Activated naive CD4-positive, alpha-beta T cell treated with anti-CD3 and anti-CD28 coated beads, Interleukin-2, amount 50 U/mL, for 24 hours (primary cell): ENCODE results near the gene SCN4A.
A peak's percentile ranks its signal among the peaks of the same experiment; 100 is the strongest.

Experiments used
- H3K27ac Mint-ChIP-seq: one replicate; pipeline ENCODE4 v1.8.0; 2021; ENCODE audit warnings: mild to moderate bottlenecking, mixed read lengths
- H3K27me3 Mint-ChIP-seq: one replicate; pipeline ENCODE4 v1.8.0; 2021; ENCODE audit warnings: mixed read lengths
- H3K36me3 Mint-ChIP-seq: one replicate; pipeline ENCODE4 v1.8.0; 2021; ENCODE audit warnings: mixed read lengths
- H3K4me1 Mint-ChIP-seq: one replicate; pipeline ENCODE4 v1.8.0; 2021; ENCODE audit warnings: mixed read lengths
- H3K4me3 Mint-ChIP-seq: one replicate; pipeline ENCODE4 v1.8.0; 2021; ENCODE audit warnings: mild to moderate bottlenecking, mixed read lengths
- H3K9me3 Mint-ChIP-seq: one replicate; pipeline ENCODE4 v1.8.0; 2021; ENCODE audit warnings: mixed read lengths

SCN4A gene

GRCh38 chr17:63955232-63955631 is 17.5 kb downstream of the SCN4A start:
- H3K4me3 Mint-ChIP-seq: no peak overlapping the region

GRCh38 chr17:63954402-63955063 is 18.2 kb downstream of the SCN4A start:
- Mint-ChIP-seq H3K4me3 (no peak overlapping the region), H3K9me3 (no peaks in the 10 kb centered on the region), H3K27ac (peak overlapping the region; percentile 63), H3K4me1 (peaks cover 20% of the 10 kb centered on the region), H3K36me3 (no peaks in the 10 kb centered on the region), H3K27me3 (no peaks in the 10 kb centered on the region)

More at GRCh38 chr17:63955232-63955631, 17.5 kb downstream of the SCN4A start:
- H3K4me1 Mint-ChIP-seq: peaks cover 20% of the 10 kb centered on the region
- no peaks in the 10 kb centered on the region for H3K27me3 Mint-ChIP-seq
- no peaks in the 10 kb centered on the region for H3K9me3 Mint-ChIP-seq
- H3K27ac Mint-ChIP-seq: no peak overlapping the region
- no peaks in the 10 kb centered on the region for H3K36me3 Mint-ChIP-seq

DNA sequence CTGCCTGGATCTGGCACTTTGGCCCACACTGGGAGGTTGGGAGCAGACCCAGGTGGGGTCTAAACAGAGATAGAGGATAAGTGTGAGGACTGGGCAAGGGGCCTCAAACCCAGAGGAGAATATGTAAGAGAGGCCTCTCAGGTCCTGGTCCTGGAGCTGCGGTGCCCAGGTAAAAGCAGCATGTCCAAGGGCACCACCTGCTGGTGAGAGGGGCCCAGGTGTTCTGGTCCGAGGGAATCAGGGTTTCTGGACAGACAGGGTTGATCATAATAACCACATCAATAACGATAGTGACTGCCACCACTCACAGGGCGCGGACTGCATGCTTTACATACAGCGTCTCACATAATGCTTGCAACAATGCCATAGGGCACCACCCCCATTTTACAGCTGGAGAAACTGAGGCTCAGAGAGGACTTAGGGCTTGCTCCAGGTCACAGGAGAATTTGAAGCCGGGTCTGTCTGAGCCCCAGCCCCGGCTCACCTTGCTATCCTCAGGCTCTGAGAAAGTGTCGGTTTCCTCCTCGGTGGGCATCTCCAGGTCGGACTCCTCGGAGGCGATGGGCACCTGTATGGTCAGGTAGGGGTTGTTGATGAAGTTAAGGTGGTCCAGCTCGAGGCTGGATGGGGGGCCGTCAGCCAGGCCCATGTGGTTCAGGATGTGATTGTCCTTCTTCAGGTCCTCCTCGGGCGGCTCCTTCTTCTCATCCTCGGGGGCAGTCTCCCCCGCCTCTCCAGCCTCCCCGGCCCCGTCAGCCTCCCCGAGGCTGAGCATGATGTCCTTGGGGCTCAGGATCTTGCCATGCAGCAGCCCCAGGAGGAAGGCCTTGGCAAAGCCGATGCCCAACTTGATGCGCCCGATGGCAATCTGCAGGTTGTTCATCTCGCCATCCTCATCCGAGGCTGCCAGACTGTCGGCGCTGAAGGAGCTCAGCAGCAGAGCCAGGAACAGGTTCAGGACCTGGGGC is 21.5 kb downstream of the SCN4A start:
- Mint-ChIP-seq H3K36me3 (no peaks in the 10 kb centered on the region), H3K27ac (no peak overlapping the region), H3K4me3 (no peak overlapping the region), H3K9me3 (no peaks in the 10 kb centered on the region), H3K4me1 (peaks cover 26% of the 10 kb centered on the region), H3K27me3 (no peaks in the 10 kb centered on the region)

GRCh38 chr17:63949576-63950250 is 23.0 kb downstream of the SCN4A start:
- Mint-ChIP-seq H3K27ac (no peak overlapping the region), H3K27me3 (no peaks in the 10 kb centered on the region), H3K4me1 (peaks cover 26% of the 10 kb centered on the region), H3K4me3 (no peak overlapping the region), H3K9me3 (no peaks in the 10 kb centered on the region), H3K36me3 (no peaks in the 10 kb centered on the region)

DNA sequence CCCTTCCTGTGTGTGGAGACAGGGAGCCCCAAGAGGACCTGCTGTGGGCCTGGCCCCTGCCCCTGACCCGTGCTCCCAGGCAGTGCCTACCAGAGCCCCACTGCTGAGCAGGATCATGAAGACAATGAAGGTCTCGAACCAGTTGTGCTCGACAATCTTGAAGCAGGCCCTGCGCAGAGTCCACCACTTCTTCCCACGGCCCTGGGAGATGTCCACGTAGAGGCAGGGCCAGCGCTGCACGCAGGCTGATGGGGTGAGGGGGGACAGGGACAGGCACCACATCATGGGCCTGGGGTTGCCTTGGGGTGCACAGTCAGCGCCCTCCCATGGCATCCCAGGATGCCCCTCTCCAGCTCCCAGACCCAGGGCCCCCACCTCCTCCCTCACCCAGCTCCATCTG is 24.2 kb downstream of the SCN4A start:
- Mint-ChIP-seq H3K4me3 (no peak overlapping the region), H3K4me1 (peaks cover 16% of the 10 kb centered on the region), H3K27me3 (no peaks in the 10 kb centered on the region), H3K36me3 (no peaks in the 10 kb centered on the region), H3K27ac (no peak overlapping the region), H3K9me3 (no peaks in the 10 kb centered on the region)

DNA sequence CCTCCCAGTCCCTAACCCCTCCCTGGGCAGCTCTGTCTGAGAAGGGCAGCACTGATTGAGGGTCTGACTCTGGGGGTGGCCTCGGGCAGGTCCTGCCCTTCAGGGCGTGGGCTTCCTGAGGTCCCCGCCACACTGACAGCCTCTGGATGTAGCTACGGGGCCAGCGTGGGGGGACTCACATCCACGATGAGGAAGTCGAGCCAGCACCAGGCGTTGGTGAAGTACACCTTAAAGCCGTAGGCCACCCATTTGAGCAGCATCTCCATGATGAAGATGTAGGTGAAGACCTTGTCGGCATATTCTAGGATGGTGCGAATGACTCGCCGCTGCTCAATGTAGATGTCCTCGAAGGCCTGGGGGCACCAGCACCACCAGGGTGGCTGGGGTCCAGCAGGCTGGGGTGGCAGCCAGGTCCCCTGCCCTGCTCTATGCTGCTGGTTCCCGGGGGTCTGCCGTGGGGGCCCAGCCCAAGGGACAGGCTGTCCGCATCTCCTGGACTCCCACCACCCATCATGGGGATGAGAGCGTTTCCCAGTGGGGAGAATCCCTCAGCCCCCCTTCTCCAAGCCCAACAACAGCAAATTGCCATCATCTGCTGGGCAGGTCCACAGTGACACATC is 24.9 kb downstream of the SCN4A start:
- Mint-ChIP-seq H3K27ac (no peak overlapping the region), H3K9me3 (no peaks in the 10 kb centered on the region), H3K27me3 (no peaks in the 10 kb centered on the region), H3K4me1 (peaks cover 16% of the 10 kb centered on the region), H3K36me3 (no peaks in the 10 kb centered on the region), H3K4me3 (no peak overlapping the region)

DNA sequence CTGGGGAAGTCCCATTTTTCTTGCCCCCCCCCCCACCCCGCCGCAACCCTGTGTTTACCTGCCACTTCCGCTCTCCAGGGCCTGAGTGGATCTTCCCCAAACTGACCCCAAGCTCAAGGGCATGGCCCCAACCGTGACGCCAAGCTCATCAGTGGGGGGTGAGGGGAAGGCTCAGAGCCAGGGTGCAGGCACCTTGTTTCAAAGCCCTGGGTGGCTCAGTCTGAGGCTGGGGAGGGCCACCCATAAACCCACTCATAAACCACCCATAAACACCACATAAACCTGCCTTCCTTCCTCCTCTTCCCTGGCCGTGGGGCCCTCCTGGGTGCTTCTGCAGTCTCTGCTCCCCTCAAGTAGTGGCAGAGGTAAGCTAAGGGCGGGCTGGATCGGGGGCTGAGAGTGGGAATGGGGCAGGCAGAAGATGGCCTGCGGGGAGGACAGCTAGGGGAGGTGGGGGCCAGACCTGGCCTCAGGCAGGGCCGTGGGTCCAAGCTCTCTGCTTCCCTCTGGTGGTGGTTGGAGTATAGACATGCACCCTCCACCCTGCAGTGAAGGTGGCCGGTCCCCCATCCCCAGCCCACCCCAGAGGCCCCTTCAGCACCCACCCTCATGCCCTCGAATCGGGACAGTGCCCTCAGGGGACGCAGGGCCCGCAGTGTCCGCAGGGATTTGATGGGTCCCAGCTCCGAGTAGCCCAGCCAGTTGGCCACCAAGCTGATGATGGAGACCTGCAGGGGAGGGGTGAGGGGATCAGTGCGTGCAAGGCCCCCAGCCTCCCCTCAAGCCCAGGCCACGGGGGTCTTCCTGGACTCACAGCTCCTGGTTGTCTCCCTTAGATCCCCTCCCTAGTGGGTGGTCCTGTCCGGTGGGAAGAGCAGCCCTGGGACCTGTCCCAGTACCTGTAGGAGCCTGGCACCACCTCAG is 26.0 kb downstream of the SCN4A start:
- no peak overlapping the region for H3K27ac Mint-ChIP-seq
- H3K4me1 Mint-ChIP-seq: peaks cover 12% of the 10 kb centered on the region
- H3K9me3 Mint-ChIP-seq: no peaks in the 10 kb centered on the region
- H3K4me3 Mint-ChIP-seq: peak overlapping the region; percentile 64
- no peaks in the 10 kb centered on the region for H3K36me3 Mint-ChIP-seq
- no peaks in the 10 kb centered on the region for H3K27me3 Mint-ChIP-seq

DNA sequence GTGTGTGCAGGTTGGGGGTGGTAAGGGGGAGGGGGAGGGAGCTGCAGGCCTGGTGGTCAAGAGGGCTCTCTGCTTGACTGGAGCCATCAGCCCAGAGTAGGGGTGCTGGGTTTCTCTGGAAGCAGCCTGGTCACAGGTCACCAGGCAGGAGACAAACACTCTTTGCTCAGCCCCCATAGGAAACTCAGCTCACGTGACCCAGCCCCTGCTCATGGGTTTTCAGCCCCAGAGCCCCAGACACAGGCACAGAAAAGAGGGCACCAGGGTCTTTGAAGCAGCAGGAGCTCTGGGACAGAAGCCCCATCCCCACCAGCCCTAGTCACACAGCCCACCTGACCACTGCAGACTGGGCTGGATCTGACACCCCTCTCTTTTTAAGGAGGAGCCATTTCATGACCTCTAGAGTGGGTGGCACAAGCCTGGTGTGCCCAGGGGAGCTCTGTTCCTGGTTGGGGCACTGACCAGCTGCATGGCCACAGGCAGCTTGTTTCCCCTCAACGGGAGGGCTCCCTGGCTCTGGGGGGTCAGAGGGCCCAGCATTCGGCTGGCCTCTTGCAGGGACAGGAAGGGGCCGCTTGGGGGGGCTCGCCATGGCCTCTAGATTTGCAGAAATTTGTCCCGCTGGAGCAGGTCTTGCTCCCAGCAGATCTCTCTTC is 26.8 kb downstream of the SCN4A start:
- no peak overlapping the region for H3K4me3 Mint-ChIP-seq
- peaks cover 12% of the 10 kb centered on the region for H3K4me1 Mint-ChIP-seq
- no peaks in the 10 kb centered on the region for H3K27me3 Mint-ChIP-seq
- H3K27ac Mint-ChIP-seq: no peak overlapping the region
- H3K36me3 Mint-ChIP-seq: no peaks in the 10 kb centered on the region
- no peaks in the 10 kb centered on the region for H3K9me3 Mint-ChIP-seq

DNA sequence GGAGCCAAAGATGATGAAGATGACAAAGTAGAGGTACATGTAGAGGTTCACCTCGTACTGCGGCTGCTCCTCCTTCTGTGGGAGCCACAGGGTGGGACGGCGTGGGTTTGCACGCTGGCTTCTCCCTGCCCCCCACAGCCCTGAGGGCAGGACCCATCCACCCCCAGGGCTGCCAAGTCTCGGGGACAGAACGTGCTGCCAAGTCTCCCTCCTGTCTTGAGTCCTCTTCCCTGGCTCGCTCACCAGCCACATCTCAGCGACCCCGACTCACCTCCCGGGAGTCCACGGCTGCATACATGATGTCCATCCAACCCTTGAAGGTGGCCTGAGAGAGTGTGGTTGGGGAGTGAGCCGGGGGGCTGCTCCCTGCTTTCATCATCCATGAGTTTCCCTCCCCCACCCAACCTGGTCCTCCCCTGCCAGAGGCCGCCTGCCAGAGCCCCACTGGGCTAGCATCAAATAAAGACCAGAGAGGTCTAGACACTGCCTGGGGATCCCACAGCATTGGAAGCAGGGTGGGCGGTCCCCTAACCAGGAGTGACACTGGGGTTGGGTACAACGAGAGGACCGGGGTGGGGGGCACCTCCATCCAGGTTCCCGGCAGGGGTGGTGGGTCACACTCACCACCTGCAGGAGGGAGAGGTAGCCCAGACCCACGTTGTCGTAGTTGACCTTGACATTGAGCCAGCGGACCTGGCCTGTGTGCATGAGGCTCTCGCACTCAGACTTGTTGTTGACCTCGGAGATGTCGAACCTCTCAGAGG is 27.8 kb downstream of the SCN4A start:
- Mint-ChIP-seq H3K27ac (no peak overlapping the region), H3K4me3 (peak overlapping the region; percentile 42), H3K27me3 (no peaks in the 10 kb centered on the region), H3K9me3 (no peaks in the 10 kb centered on the region), H3K4me1 (peaks cover 12% of the 10 kb centered on the region), H3K36me3 (no peaks in the 10 kb centered on the region)

GRCh38 chr17:63943745-63944144 is 29.0 kb downstream of the SCN4A start:
- Mint-ChIP-seq H3K4me3 (no peak overlapping the region), H3K9me3 (no peaks in the 10 kb centered on the region), H3K4me1 (peaks cover 12% of the 10 kb centered on the region), H3K36me3 (no peaks in the 10 kb centered on the region), H3K27me3 (no peaks in the 10 kb centered on the region), H3K27ac (peak overlapping the region; percentile 4)

DNA sequence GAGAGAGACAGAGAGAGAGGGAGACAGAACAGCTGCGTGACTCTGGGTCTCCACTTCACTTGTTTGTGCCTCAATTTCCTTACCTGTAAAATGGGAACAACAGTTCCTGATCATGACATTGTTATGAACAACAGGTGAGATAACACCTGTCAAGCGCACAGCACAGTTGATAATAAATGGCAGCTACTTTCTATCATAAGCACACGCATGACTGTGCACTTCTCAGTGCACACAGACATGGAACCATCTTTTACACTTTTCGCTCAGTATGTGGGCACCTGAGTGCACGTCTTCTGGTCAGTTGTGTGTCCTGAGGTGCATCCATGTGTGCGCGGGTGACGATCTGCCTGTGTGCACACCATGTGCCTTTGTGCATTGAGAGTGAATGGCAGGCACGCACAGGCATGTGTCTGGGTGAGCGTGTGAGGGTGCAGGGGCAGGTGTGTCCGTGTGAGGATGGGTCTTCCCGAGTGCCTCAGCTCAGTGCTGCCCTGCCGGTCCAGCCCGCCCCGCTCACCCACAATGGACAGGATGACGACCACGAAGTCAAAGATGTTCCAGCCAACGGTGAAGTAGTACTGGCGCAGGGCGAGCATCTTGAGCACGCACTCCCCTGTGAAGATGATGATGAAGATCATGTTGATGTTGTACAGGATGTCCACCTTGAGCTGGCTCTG is 30.3 kb downstream of the SCN4A start:
- peaks cover 12% of the 10 kb centered on the region for H3K4me1 Mint-ChIP-seq
- H3K9me3 Mint-ChIP-seq: no peaks in the 10 kb centered on the region
- H3K27me3 Mint-ChIP-seq: no peaks in the 10 kb centered on the region
- H3K4me3 Mint-ChIP-seq: no peak overlapping the region
- no peak overlapping the region for H3K27ac Mint-ChIP-seq
- H3K36me3 Mint-ChIP-seq: no peaks in the 10 kb centered on the region

DNA sequence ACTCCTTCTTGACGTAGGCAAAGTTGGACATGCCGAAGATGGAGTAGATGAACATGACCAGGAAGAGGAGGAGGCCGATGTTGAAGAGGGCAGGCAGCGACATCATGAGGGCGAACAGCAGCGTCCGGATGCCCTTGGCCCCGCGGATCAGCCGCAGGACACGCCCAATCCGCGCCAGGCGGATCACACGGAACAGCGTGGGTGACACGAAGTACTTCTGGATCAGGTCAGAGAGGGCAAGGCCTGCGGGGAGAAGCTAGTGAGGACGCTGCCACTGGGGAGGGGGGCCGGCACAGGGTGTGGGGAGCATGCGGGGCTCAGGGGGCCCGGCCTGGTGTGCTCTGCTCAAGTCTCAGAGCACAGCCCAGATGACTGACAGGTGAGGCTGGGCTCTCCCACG is 31.0 kb downstream of the SCN4A start:
- Mint-ChIP-seq H3K4me1 (peaks cover 10% of the 10 kb centered on the region), H3K36me3 (no peaks in the 10 kb centered on the region)

GRCh38 chr17:63941162-63941561 is 31.6 kb downstream of the SCN4A start:
- Mint-ChIP-seq H3K27me3 (no peaks in the 10 kb centered on the region), H3K9me3 (no peaks in the 10 kb centered on the region), H3K4me1 (peaks cover 6% of the 10 kb centered on the region), H3K27ac (no peak overlapping the region), H3K36me3 (no peaks in the 10 kb centered on the region), H3K4me3 (no peak overlapping the region)

More for the DNA sequence above, 31.0 kb downstream of the SCN4A start:
- no peaks in the 10 kb centered on the region for H3K27me3 Mint-ChIP-seq
- no peak overlapping the region for H3K27ac Mint-ChIP-seq
- H3K9me3 Mint-ChIP-seq: no peaks in the 10 kb centered on the region
- no peak overlapping the region for H3K4me3 Mint-ChIP-seq
